Measurements from ENCODE around the gene MRPL4. TPM values are rescaled to one million over a fixed set of nuclear protein-coding genes. Genes with fewer than 3 reads are reported as not detected.

MRPL4 gene
- total RNA-seq, 1 experiment from 2014 or later = 112 TPM

DNA sequence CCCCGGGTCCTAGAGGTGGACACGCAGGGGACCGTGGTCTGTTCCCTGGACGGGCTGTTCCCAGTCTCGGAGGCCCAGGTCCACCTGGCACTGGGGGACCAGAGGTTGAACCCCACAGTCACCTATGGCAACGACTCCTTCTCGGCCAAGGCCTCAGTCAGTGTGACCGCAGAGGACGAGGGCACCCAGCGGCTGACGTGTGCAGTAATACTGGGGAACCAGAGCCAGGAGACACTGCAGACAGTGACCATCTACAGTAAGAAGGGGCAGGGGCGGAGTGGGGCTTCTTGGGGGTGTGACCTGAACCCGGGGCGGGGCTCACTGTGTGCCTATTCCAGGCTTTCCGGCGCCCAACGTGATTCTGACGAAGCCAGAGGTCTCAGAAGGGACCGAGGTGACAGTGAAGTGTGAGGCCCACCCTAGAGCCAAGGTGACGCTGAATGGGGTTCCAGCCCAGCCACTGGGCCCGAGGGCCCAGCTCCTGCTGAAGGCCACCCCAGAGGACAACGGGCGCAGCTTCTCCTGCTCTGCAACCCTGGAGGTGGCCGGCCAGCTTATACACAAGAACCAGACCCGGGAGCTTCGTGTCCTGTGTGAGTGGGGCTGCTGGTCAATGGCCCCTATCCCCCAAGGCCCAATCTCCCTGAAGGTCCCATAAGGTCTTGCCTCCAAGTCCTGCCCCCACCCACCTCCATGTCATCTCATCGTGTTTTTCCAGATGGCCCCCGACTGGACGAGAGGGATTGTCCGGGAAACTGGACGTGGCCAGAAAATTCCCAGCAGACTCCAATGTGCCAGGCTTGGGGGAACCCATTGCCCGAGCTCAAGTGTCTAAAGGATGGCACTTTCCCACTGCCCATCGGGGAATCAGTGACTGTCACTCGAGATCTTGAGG, 32.3 kb downstream of the MRPL4 start:
- DNase-seq (ENCODE audit: low spot score) = no peak
- ATAC-seq = no peak
- Mint-ChIP-seq H3K4me1 (peaks cover 17% of the 10 kb centered on the region), H3K27me3 (ENCODE audit: low read depth) (peaks cover 35% of the 10 kb centered on the region), H3K27ac (no peak overlapping the region), H3K4me3 (no peak overlapping the region), H3K36me3 (no peaks in the 10 kb centered on the region; the same call in 1 of the 2 replicates), H3K9me3 (no peaks in the 10 kb centered on the region)
- TF ChIP-seq TEAD1 (CRISPR knock-in tag; IDR thresholded peaks at IDR 0.05) (no peak), GRHL2 (CRISPR knock-in tag; IDR thresholded peaks at IDR 0.05; ENCODE audit: insufficient replicate concordance, severe bottlenecking) (no peak), FOXP1 (CRISPR knock-in tag; IDR thresholded peaks at IDR 0.05; ENCODE audit: borderline replicate concordance) (no peak), OVOL2 (CRISPR knock-in tag; IDR thresholded peaks at IDR 0.05; ENCODE audit: borderline replicate concordance) (no peak), ZNF671 (CRISPR knock-in tag; IDR thresholded peaks at IDR 0.05) (no peak), ATF2 (CRISPR knock-in tag; IDR thresholded peaks at IDR 0.05; ENCODE audit: borderline replicate concordance, low read depth) (no peak), MAX (CRISPR knock-in tag; IDR thresholded peaks at IDR 0.05) (no peak), ZNF138 (CRISPR knock-in tag; conservative IDR thresholded peaks at IDR 0.05) (no peak), RELA (CRISPR knock-in tag; IDR thresholded peaks at IDR 0.05; ENCODE audit: borderline replicate concordance) (no peak), SMAD4 (CRISPR knock-in tag; IDR thresholded peaks at IDR 0.05) (no peak), ESRRA (CRISPR knock-in tag; IDR thresholded peaks at IDR 0.05; ENCODE audit: borderline replicate concordance) (no peak), SP1 (CRISPR knock-in tag; conservative IDR thresholded peaks at IDR 0.05) (no peak), KAT7 (CRISPR knock-in tag; IDR thresholded peaks at IDR 0.05; ENCODE audit: borderline replicate concordance) (no peak), IRF1 (CRISPR knock-in tag; IDR thresholded peaks at IDR 0.05) (no peak), TEAD4 (CRISPR knock-in tag; IDR thresholded peaks at IDR 0.05) (no peak)
- TF ChIP-seq, protein P1, sequence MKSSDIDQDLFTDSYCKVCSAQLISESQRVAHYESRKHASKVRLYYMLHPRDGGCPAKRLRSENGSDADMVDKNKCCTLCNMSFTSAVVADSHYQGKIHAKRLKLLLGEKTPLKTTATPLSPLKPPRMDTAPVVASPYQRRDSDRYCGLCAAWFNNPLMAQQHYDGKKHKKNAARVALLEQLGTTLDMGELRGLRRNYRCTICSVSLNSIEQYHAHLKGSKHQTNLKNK (CRISPR knock-in tag; IDR thresholded peaks at IDR 0.05) = no peak
- TF ChIP-seq, protein P2, sequence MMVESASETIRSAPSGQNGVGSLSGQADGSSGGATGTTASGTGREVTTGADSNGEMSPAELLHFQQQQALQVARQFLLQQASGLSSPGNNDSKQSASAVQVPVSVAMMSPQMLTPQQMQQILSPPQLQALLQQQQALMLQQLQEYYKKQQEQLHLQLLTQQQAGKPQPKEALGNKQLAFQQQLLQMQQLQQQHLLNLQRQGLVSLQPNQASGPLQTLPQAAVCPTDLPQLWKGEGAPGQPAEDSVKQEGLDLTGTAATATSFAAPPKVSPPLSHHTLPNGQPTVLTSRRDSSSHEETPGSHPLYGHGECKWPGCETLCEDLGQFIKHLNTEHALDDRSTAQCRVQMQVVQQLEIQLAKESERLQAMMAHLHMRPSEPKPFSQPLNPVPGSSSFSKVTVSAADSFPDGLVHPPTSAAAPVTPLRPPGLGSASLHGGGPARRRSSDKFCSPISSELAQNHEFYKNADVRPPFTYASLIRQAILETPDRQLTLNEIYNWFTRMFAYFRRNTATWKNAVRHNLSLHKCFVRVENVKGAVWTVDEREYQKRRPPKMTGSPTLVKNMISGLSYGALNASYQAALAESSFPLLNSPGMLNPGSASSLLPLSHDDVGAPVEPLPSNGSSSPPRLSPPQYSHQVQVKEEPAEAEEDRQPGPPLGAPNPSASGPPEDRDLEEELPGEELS (CRISPR knock-in tag; IDR thresholded peaks at IDR 0.05) = no peak
- TF ChIP-seq, protein P3, sequence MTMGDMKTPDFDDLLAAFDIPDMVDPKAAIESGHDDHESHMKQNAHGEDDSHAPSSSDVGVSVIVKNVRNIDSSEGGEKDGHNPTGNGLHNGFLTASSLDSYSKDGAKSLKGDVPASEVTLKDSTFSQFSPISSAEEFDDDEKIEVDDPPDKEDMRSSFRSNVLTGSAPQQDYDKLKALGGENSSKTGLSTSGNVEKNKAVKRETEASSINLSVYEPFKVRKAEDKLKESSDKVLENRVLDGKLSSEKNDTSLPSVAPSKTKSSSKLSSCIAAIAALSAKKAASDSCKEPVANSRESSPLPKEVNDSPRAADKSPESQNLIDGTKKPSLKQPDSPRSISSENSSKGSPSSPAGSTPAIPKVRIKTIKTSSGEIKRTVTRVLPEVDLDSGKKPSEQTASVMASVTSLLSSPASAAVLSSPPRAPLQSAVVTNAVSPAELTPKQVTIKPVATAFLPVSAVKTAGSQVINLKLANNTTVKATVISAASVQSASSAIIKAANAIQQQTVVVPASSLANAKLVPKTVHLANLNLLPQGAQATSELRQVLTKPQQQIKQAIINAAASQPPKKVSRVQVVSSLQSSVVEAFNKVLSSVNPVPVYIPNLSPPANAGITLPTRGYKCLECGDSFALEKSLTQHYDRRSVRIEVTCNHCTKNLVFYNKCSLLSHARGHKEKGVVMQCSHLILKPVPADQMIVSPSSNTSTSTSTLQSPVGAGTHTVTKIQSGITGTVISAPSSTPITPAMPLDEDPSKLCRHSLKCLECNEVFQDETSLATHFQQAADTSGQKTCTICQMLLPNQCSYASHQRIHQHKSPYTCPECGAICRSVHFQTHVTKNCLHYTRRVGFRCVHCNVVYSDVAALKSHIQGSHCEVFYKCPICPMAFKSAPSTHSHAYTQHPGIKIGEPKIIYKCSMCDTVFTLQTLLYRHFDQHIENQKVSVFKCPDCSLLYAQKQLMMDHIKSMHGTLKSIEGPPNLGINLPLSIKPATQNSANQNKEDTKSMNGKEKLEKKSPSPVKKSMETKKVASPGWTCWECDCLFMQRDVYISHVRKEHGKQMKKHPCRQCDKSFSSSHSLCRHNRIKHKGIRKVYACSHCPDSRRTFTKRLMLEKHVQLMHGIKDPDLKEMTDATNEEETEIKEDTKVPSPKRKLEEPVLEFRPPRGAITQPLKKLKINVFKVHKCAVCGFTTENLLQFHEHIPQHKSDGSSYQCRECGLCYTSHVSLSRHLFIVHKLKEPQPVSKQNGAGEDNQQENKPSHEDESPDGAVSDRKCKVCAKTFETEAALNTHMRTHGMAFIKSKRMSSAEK (CRISPR knock-in tag; IDR thresholded peaks at IDR 0.05; ENCODE audit: borderline replicate concordance) = no peak
- POLR2A ChIA-PET = no interaction called here
- CTCF ChIA-PET = interaction anchor here (1.0 to 1.1 kb wide), 2 partner anchors 14 to 25 kb away, joined by 3 to 4 read pairs; partner anchors contain the start of gene ICAM1

Data from WTC11 (cell line).